T-helper 1 cell (primary cell): Measurements from ENCODE around the gene SND1.

Source experiments
- DNase-seq, 5 donors: peaks; one replicate each; pipeline ENCODE4 v3.0.0-alpha.2; 2012 to 2020

SND1 gene

GRCh38 chr7:127769696-127770400 lies 117.9 kb downstream of the SND1 start:
- DNase-seq, result no peak

GRCh38 chr7:127770885-127771284 lies 118.9 kb downstream of the SND1 start:
- no peak for DNase-seq

- no peak for DNase-seq
These were observed 119.7 kb downstream of the SND1 start for GRCh38 chr7:127771707-127772106.

DNA sequence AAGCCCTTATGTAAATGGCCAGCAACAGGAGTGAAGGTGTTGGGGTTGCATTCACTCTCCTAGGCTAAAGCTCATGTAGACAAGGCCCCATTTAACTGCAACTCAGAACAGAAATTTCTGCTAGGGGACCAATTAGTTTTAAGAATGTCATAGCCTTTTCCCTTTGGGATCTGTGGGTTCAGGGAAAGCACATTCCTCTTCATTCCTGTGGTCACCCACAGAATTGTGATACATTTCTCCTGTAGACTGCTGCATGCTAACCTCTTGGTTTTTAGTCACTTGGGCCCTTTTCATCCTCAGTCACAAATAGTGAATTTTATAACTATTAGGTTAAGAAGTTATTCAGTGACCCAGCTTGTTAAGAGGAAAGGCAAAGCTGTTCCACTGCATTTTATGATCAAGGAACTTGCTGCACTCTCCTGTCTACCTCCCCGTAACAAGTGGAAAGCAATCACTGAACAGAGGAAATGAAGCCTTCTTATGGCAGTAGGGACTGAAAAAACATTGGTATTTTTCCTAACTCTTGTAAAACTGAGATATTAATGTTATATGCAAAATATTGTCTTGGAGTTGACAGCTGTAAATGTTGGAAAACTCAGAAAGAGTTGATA lies 124.9 kb downstream of the SND1 start:
- no peak for DNase-seq

GRCh38 chr7:127780489-127780888 lies 128.5 kb downstream of the SND1 start:
- no peak for DNase-seq

DNA sequence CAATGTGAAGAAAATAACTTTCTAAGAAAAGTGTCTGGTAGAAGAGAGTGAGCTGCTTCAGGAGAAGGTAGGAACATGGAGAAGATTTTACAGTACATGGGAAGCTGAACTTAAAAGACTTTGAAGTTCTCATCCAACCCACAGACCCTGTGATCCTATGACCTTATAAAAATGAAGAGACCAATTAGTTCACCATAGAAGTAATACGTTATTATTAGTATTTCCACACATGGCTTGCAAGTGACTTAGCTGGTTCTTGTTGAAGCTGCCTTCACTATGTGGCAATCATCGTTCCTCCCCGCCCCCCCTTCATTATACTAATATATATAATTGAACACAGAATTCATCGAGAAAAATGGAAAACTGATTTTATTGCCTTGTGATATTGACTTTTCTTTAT lies 129.1 kb downstream of the SND1 start:
- no peak for DNase-seq

DNA sequence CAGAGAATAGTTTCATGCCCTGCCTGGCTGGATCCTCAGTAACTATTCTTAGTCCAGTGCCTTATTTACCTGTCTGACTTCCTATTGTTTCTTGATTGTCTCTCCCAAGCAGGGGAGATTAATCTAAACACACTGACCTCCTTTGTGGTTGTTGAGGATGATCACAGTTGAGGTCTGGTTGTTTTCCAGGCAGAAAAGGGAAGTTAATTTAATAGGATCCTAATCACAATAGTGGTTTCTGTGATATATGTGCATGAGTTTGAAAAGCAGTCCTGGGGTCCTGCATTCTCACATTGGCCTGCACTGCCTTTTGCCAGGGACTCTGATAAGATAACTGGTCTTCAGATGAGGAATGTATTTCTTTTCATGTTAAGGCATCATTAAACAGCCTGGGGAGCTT lies 130.1 kb downstream of the SND1 start:
- DNase-seq, result no peak

DNA sequence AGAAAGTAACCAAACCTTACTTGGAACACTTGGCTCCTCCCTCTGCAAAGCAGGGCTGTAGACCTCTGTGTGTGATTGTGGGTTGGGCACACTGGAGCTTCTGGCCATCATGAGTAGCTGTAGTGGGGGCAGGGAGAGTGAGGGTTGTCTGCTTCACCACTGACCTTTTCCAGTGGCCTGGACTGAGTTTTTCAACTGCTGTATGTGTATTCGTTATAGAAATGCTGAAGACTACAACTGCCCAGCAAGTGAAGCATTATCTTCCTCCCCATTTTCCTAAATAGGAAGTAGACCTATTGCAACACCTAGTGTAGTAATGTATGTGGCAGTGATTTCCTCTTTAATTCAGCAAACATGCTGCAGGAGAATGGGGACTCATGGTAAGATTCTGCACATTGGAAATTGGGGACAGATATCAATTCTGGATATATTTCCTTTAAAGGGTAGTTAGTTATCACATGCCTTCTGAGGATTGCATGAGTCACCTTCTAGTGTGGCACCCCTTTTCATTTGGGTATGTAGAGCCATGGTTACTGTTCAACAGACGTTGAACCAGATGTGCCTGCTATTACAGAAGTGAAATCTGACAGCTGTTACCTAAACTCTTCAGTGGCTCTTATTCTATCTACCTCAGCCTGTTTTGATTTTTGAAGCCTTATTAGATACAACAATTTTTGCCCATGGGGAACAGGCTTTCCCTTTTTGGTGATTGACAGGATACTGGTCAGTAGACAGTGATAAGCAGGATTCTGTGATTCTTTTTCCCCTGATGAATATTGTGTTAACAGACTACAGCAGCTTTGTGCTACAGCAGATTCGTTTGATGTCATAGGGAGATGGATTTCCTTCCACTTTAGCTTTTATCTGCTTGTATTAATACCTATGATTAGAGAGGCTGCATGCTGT lies 130.9 kb downstream of the SND1 start:
- DNase-seq, result no peak

- DNase-seq, result no peak
These were observed 134.2 kb downstream of the SND1 start for GRCh38 chr7:127786184-127786583.

DNA sequence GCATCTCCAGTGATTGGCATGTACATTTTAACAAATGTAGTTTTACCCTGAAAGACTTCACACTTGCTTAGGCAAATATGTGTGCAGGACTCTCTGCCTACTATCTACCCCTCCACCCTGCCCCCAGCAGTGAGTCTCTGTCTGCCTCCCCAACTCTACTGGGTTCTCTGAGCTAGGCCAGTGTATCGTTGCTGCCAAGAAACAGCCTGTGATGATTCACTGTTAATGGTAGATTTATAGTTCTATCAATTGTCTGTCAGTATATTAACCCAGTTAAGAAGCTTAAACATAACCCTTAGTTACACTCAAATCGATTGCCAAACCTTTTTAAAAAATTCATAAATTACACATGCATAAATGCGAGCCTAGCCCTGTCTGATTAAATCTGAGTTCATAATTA lies 137.0 kb downstream of the SND1 start:
- no peak for DNase-seq

DNA sequence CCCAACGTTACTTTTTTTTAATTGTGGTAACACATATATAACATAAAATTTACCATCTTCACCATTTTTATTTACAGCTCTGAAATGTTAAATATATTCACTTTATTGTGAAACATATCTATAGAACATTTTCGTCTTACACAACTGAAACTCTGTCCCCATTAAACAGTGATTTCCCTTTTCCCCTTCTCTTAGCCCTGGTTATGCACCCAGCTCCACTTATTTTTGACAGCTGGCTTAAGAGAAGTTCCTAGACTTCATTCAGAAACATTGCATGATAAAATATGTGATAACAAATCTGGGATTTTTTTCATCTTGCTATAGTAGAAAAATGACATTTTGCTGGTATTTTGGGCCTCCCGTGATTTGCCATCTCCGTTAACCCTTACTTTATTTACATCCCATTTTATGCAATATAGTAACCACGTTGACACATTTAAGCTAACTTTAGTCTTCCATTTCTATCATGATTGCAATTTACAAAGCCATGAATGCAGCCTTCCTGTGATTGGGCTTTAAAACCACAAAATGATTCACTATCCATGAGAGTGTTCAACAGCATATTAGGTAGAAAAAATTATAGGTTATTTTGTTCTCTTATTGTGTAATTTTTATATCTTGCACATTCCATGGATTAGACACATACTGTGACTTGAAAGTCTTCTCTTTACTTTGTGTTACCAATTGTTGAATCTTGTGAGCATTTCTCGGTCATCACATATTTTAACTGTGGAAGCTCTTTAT lies 139.6 kb downstream of the SND1 start:
- no peak for DNase-seq

GRCh38 chr7:127792528-127793342 lies 140.7 kb downstream of the SND1 start:
- peak in 2 of 5 donors; percentile 2 to 24 for DNase-seq

DNA sequence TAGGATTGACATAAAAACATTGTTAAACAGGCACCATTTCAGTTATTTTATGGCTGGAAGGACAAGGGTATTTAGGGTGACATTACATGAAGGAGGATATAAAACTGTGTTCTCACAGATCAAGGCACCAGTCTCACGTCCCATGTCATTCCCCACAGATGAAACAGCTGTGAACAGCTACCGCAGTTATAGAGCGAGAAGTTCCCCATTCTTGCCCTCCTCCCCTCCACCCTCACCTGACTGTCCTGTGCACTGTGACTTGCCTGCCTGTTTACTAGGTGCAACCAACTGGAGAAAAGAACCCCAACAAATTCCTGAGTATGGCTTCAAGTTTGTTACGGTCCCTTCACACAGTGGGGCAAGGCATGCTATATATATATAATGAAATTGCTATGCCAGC lies 141.6 kb downstream of the SND1 start:
- DNase-seq, result no peak

DNA sequence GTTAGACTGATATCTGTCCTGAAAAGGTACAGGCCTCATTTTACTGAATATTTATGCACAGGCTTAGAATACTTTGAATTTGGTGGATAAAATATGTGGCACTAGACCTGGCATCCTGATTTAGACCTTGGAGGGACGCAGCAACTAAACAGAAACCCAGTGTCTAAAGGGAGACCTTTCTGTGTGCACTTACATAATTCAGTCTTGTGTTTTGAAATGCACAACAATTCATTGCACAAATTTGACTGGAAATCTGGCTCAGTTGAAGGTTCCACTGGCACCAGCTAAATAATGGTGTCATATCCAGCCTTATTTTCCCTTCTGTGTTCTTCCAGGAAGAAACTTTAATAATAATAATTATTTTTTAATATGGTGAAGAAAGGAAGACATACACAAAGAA lies 142.1 kb downstream of the SND1 start:
- no peak for DNase-seq

- DNase-seq, result no peak
These were observed 142.6 kb downstream of the SND1 start for GRCh38 chr7:127794551-127794950.

- no peak for DNase-seq
These were observed 146.0 kb downstream of the SND1 start for GRCh38 chr7:127798023-127798422.

- DNase-seq, result no peak
These were observed 146.9 kb downstream of the SND1 start for GRCh38 chr7:127798769-127799372.

DNA sequence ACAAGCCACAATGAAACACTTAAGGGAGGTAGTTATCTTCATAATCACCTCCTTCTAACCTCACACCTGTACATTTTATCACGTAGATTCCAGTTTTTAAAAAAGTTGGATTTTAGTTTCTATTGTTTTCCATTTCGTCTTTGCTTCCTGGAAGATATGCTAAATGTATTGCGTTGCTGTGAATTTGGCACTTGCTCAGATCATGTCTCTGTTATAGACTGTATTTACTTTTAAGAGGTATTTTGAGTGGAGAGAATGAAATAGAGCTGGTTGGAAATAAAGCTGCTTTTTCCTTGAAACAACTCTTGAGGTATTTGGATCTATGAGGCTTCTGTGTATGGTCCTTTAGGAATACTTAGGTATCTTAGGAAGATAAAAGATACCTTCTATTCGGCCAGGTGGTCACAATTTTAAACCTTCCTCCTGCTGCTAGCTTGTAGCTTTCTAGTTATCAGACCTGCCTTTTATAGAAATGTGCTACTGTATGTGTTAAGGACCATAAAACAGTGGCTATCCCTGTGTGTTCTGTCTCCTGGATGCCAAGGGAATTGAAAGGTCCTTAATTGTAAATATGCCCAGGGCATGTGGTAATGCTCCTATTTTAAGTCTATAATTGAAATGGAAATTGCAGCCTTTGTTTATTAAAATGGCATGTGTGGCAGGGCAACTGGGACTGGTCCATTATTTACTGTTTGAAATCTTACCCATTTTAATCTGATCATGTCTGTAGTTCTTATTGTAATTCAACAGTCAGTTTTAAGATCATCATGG lies 147.7 kb downstream of the SND1 start:
- no peak for DNase-seq

DNA sequence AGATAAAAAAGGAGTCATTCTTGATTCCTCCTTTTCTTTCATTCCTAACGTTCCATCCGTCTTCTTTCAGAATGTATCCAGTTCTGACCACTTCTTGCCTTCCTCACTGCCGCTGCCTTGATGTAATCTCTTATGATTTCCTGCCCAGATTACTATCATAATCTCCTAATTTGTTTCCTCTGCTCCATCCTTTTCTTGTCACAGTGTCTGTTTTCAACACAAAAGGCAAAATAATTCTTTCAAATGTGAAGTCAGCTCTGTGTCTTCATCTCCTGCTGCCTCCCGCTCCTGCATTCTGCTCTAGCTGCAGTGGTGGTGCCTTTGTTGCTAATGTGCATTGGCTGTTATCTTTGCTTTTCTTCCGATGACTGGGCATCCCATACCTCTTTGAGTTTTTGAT lies 150.9 kb downstream of the SND1 start:
- DNase-seq, result no peak

DNA sequence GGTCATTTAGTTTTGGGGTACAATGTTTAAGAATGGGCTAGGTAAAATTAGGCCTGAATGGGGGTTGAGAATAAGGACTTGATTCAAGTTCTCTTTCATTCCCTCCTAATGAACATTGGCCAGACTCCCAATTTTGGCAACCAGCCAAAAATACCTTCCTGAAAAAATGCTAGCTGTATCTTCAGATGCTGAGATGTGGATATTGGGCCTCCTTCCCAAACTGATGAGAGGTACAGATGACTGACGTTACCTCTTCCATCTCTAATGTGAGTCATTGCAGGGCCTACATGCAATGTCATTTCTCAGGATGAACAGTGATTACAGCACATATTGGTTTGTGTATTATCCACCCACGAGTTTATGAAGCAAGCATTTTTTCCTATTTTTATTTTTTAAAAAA lies 151.6 kb downstream of the SND1 start:
- no peak for DNase-seq

DNA sequence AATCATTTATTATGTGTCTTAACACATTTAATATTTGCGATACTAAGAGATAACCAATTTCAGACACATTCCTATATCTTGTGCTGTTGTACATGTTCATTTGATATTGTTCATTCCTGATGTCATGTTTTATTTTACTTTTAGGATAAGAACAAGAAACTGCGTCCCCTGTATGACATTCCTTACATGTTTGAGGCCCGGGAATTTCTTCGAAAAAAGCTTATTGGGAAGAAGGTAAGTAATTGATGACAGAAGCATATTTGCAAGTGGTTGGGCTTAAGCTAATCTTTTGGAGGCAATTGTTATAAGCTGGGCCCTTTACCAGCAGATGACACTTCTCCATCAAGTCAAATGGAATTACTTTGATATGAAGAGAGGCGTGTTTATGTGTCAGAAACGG lies 155.3 kb downstream of the SND1 start:
- DNase-seq, result no peak
